ENCODE data around the gene ARPC3.
"Not testable (repeated sequence)": the region's sequence is repeated elsewhere in the genome, so short reads cannot be mapped to it uniquely, and the experiment has no call there.

The ARPC3 gene

GRCh38 chr12:110449799-110450497 lies at the start of gene ARPC3:
Gene ARPC3, minus strand, starts transcription at chr12:110450337. Its CDS starts 77 bp downstream, at chr12:110450260.
- peak; percentile 91 to 92 (median 92) for DNase-seq (ENCODE audit: low read depth in 3 of 3)

GRCh38 chr12:110498984-110499706 lies 49.0 kb upstream of the ARPC3 start:
- DNase-seq (ENCODE audit: low read depth in 3 of 3) = no peak

- DNase-seq (ENCODE audit: low read depth in 3 of 3) = no peak
Measured at GRCh38 chr12:110475426-110475825, 25.3 kb upstream of the ARPC3 start.

- DNase-seq (ENCODE audit: low read depth in 3 of 3) = peak; percentile 88 to 96 (median 92)
Measured at GRCh38 chr12:110468214-110469048, 18.3 kb upstream of the ARPC3 start, which contains the start of the genes FAM216A and GPN3. Gene FAM216A, plus strand, starts transcription at chr12:110468845. Its CDS starts 31 bp downstream, at chr12:110468876. Gene GPN3, minus strand, starts transcription at chr12:110468257. Its CDS starts 54 bp downstream, at chr12:110468203.

GRCh38 chr12:110467847-110468213 lies 17.7 kb upstream of the ARPC3 start:
- DNase-seq (ENCODE audit: low read depth in 3 of 3) = no peak

- DNase-seq (ENCODE audit: low read depth in 3 of 3) = no peak
Measured at GRCh38 chr12:110466791-110467190, 16.7 kb upstream of the ARPC3 start.

GRCh38 chr12:110465765-110466164 lies 15.6 kb upstream of the ARPC3 start:
- not testable (repeated sequence) for DNase-seq (ENCODE audit: low read depth in 3 of 3)

- no peak for DNase-seq (ENCODE audit: low read depth in 3 of 3)
Measured at GRCh38 chr12:110465024-110465423, 14.9 kb upstream of the ARPC3 start.

GRCh38 chr12:110461189-110461588 lies 11.1 kb upstream of the ARPC3 start:
- DNase-seq (ENCODE audit: low read depth in 3 of 3) = not testable (repeated sequence)

GRCh38 chr12:110458756-110459155 lies 8.6 kb upstream of the ARPC3 start:
- no peak for DNase-seq (ENCODE audit: low read depth in 3 of 3)

- DNase-seq (ENCODE audit: low read depth in 3 of 3) = no peak
Measured at GRCh38 chr12:110453569-110454296, 3.6 kb upstream of the ARPC3 start.

GRCh38 chr12:110451263-110451662 lies 1.1 kb upstream of the ARPC3 start:
- no peak for DNase-seq (ENCODE audit: low read depth in 3 of 3)

GRCh38 chr12:110444455-110444854 lies 5.7 kb downstream of the ARPC3 start:
- no peak for DNase-seq (ENCODE audit: low read depth in 3 of 3)

- no peak for DNase-seq (ENCODE audit: low read depth in 3 of 3)
Measured at GRCh38 chr12:110436231-110436630, 13.9 kb downstream of the ARPC3 start.

- no peak for DNase-seq (ENCODE audit: low read depth in 3 of 3)
Measured at GRCh38 chr12:110431957-110432587, 18.1 kb downstream of the ARPC3 start.

GRCh38 chr12:110429676-110430075 lies 20.5 kb downstream of the ARPC3 start:
- DNase-seq (ENCODE audit: low read depth in 3 of 3) = not testable (repeated sequence)

- no peak for DNase-seq (ENCODE audit: low read depth in 3 of 3)
Measured at GRCh38 chr12:110426406-110426805, 23.7 kb downstream of the ARPC3 start.

GRCh38 chr12:110424237-110424636 lies 25.9 kb downstream of the ARPC3 start:
- no peak for DNase-seq (ENCODE audit: low read depth in 3 of 3)

- DNase-seq (ENCODE audit: low read depth in 3 of 3) = no peak
Measured at GRCh38 chr12:110421701-110422100, 28.4 kb downstream of the ARPC3 start.

- DNase-seq (ENCODE audit: low read depth in 3 of 3) = no peak
Measured at GRCh38 chr12:110421159-110421661, 28.9 kb downstream of the ARPC3 start.

- DNase-seq (ENCODE audit: low read depth in 3 of 3) = not testable (repeated sequence)
Measured at GRCh38 chr12:110420644-110421043, 29.5 kb downstream of the ARPC3 start.

Data from stimulated activated CD4-positive, alpha-beta T cell treated with anti-CD3 and anti-CD28 coated beads, TNF-alpha, amount 100 ng/mL, for 48 hours (primary cell).